ENCODE measurements around the gene DUSP28. TPM values are rescaled to one million over a fixed set of nuclear protein-coding genes. Genes with fewer than 3 reads are reported as not detected.

Gene DUSP28
- total and polyA plus RNA-seq, 10 of the 15 experiments (the other 5 are each of a cell fraction or from before 2014, with no cell fraction given), result 2.5 to 12.5 (median 6.4) TPM

- TF ChIP-seq SMC3 (IDR thresholded peaks at IDR 0.05; ENCODE audit: borderline replicate concordance, low read length) (no peak), NFXL1 (IDR thresholded peaks at IDR 0.05; ENCODE audit: borderline replicate concordance) (no peak), TCF3 (IDR thresholded peaks at IDR 0.05; ENCODE audit: borderline replicate concordance, insufficient read depth, low read depth, low read length) (0 out of 2 replicates have a peak, but pooled peaks have one; percentile 60), ELK1 (IDR thresholded peaks at IDR 0.05; ENCODE audit: low read depth, low read length) (peak; percentile 72; the same call in 1 of the 2 replicates), FOXK2 (IDR thresholded peaks at IDR 0.05) (no peak), BCL11A (IDR thresholded peaks at IDR 0.05; ENCODE audit: low read depth, low read length) (no peak), IRF4 (IDR thresholded peaks at IDR 0.05; ENCODE audit: low read depth, low read length) (no peak), WRNIP1 (IDR thresholded peaks at IDR 0.05; ENCODE audit: borderline replicate concordance, low read depth, low read length) (no peak), CHD2 (IDR thresholded peaks at IDR 0.05; ENCODE audit: borderline replicate concordance, low read depth, low read length) (peak; percentile 11; the same call in 1 of the 2 replicates), CREB1 (IDR thresholded peaks at IDR 0.05; ENCODE audit: low read depth) (no peak), ATF7 (IDR thresholded peaks at IDR 0.05; ENCODE audit: low read depth) (no peak), MLLT1 (IDR thresholded peaks at IDR 0.05) (no peak), SUPT20H (IDR thresholded peaks at IDR 0.05; ENCODE audit: borderline replicate concordance, control insufficient read depth, low read depth, low read length) (no peak), CHD1 (IDR thresholded peaks at IDR 0.05; ENCODE audit: low read depth, low read length) (no peak), ATF3 (IDR thresholded peaks at IDR 0.05; ENCODE audit: borderline replicate concordance, extremely low read depth, low read depth, low read length) (no peak), EED (IDR thresholded peaks at IDR 0.05; ENCODE audit: low read depth) (no peak; the same call in 1 of the 2 replicates), MXI1 (IDR thresholded peaks at IDR 0.05; ENCODE audit: low read depth, low read length) (peak; percentile 76; the same call in 1 of the 2 replicates), CUX1 (IDR thresholded peaks at IDR 0.05; ENCODE audit: insufficient replicate concordance, low read depth, low read length) (no peak), YY1 (IDR thresholded peaks at IDR 0.05; ENCODE audit: low read depth, low read length) (0 out of 2 replicates have a peak, but pooled peaks have one; percentile 15), ZZZ3 (IDR thresholded peaks at IDR 0.05; ENCODE audit: control insufficient read depth, insufficient read length, low read depth) (no peak), PAX8 (IDR thresholded peaks at IDR 0.05) (no peak), RAD51 (IDR thresholded peaks at IDR 0.05) (no peak), RBBP5 (conservative IDR thresholded peaks at IDR 0.05) (no peak)
Observed at GRCh38 chr2:240560480-240561324, 545 bp downstream of the DUSP28 start (continued).
